GM21619 (cell line): ENCODE data around the gene NFAT5.

Experiments
- ATAC-seq: cut with Tn5 transposase; IDR thresholded peaks from one replicate; pipeline ENCODE4 v1.9.1; 2021; ENCODE audit not compliant: unreplicated experiment

The NFAT5 gene

DNA sequence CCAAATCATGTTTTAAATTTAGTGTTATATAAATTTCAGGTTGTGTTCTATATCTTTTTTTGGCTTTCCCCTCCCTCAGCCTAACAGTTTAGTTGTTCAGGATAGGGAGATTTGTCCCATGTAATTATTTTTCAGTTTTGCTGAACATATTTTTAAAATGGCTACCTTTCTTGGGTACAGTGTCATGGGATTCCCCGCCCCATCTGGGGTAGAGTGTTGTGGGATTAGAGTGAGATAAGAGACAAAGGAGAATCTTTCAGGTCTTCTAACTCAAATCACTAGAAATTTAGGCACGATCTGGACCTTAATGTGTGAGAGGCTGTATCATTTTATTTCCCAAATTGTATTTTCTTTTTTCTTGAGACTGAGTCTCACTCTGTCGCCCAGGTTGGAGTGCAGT is 24.8 kb downstream of the NFAT5 start:
- ATAC-seq: no peak

DNA sequence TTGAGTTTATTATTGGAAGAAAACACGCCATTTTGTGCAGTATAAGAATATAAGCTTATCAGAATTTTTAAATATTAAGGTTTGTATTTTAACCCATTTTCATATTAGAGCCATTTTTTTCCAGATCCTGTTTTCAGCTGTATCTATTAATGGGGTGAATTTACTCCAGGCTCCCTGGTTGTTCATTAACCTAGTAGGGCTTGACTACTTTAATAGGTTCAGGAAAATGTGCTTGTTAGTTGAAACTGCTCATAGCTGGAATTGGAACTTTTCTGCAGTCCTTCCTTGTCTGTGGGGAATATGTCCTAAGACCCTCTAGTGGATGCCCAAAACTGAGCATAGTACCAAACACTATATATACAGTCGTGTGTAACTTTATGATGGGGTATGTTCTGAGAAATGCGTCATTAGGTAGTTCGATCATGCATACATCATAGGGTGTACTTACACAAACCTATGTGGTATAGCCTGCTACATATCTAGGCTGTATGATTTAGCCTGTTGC is 28.0 kb downstream of the NFAT5 start:
- ATAC-seq: no peak

- ATAC-seq: no peak
These were observed 29.6 kb downstream of the NFAT5 start for GRCh38 chr16:69595127-69596036.

- no peak for ATAC-seq
These were observed 31.0 kb downstream of the NFAT5 start for GRCh38 chr16:69596801-69597200.

- ATAC-seq: no peak
These were observed 32.3 kb downstream of the NFAT5 start for GRCh38 chr16:69598045-69598444.

DNA sequence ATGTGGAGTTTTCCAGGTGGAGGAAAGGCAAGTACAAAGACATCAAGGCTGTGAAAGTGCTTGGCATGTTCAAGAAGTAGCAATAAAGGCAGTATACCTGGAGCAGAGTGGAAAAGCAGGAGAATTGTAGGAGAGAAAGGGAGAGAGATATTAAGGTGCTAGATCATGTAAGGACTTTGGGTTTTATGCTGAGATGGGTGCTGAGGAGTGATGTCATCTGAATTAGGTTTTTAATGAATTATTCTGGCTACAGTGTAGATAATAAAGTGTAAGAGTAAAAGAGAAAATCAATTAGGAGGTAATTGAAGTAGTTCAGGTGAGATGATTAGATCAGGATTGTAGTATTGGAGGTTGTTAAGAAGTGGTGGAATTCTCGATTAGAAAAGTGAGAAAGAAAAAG is 34.0 kb downstream of the NFAT5 start:
- ATAC-seq: no peak

GRCh38 chr16:69600202-69600601 is 34.4 kb downstream of the NFAT5 start:
- ATAC-seq: no peak

DNA sequence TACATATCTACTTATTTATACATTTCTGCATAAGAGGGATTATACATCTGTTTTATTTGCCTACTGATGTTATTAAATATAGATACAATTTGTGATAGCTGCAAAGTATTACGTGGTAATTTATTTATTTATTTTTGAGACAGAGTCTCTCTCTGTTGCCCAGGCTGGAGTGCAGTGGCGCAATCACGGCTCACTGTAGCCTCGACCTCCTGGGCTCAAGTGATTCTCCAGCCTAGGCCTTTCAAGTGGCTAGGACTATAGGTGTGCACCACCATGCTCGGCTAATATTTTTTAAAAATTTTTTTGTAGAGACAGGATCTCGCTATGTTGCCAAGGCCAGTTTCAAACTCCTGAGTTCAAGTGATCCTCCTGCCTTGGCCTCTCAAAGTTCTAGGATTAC is 35.5 kb downstream of the NFAT5 start:
- no peak for ATAC-seq

DNA sequence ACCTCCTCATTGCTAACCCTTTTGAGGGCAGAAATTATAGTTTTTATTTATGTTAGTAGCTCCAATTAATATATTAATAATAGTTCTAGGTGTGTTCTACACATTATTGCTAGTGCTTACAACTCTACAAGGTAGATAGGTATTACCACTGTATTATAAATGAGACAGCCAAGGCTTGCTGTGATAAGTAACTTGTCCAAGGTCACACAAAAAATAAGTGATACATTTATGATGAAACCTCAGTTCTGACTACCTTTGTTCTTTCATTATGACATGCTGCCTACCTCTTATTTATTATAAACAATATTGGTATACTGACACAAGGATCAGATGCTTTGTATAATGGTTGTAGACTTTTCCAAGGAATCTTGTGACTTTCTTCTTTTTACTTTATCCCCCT is 41.2 kb downstream of the NFAT5 start:
- ATAC-seq: no peak

- ATAC-seq: no peak
These were observed 41.9 kb downstream of the NFAT5 start for GRCh38 chr16:69607674-69608073.

DNA sequence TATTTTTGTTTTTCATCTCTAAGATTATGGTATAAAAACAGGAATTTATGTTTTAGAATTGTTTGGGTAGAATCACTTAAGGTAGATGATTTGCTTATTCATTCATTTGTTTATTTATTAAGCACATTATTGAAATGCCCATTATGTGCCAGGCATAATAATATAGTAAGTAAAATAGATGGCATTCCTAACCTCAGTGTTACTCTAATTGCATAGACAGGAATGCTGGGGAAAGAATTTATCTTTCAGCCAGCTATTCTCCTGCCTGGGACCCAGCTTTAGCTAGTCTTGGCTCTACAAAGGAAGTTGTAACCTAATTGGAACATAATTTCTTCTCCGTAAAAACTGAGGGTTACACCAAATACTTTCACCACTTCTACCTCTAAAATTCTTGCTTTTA is 44.6 kb downstream of the NFAT5 start:
- no peak for ATAC-seq

GRCh38 chr16:69611103-69611640 is 45.4 kb downstream of the NFAT5 start:
- ATAC-seq: no peak

DNA sequence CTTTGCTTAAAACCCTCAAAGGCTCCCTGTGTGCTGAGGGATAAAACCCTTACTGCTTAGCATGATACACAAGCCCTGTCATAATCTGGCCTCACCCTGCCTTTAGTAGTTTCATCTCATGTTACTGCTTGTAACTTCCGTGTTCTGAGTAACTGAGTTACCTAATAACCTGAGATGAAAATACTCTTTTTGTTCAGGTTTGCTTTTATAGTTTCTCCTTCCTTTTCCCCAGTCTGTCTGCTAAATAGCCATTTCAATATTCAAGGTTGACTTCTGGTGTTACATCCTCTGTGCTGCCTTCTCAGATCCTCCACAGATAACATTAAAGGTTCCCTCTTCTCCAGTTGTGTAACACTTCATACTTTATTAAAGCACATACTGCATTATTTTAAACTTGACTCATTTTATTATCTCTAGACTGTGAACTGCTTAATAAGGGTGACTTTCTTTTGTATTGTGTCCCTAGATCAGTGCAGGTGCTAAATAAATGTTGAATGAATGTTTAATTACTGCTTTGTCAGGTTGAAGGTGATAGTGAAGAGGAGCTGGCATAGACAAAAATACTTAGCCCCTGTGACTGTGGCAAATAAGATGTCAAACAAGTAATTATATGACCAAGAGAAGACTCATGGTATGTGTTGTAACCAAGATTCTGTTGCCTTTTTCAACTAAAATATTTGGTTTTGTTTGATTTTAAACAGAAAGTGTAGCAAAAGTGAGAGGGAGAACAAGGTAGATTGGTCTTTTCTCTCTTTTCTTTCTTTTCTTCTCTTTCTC is 47.8 kb downstream of the NFAT5 start:
- ATAC-seq: peak; percentile 82

DNA sequence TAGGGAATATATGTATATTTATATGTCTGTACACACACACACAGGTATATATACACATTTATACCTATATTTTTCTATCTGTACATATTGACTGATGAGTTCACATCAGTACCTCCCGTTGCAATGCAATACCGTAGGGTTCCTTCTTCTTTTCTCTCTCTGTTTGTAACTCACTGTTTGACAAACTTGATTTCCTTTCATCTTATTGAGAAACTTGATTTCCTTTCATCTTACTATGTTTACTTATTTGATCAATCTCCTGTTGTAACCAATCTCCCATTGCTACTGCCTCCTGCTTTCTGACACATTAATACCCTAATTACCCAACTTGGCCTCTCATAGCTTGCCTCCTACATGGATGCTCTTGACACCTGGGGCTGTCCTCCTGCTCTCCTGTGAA is 49.8 kb downstream of the NFAT5 start:
- no peak for ATAC-seq

DNA sequence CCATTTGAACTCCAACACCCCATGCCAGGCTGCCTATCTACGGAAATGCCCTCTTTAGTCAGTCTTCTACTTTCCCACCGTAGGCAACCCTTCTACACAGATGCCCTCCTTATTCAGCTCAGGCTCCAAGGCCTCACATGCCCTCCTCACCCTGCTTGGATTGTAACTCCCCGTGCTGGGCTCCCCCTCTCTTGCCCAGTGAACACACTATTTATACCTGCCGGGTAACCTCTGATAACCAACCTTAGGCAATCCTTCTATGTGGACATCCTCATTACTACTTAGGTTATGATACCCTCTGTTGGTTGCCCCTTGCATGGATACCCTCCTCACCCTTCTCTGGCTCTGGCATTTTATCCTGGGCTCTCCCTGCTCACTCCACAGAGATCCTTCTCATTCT is 50.3 kb downstream of the NFAT5 start:
- no peak for ATAC-seq

- ATAC-seq: no peak
These were observed 52.5 kb downstream of the NFAT5 start for GRCh38 chr16:69618307-69618706.

- no peak for ATAC-seq
These were observed 53.0 kb downstream of the NFAT5 start for GRCh38 chr16:69618721-69619120.

- no peak for ATAC-seq
These were observed 53.7 kb downstream of the NFAT5 start for GRCh38 chr16:69619514-69619913.

GRCh38 chr16:69620573-69620972 is 54.8 kb downstream of the NFAT5 start:
- ATAC-seq: no peak

GRCh38 chr16:69621225-69621624 is 55.5 kb downstream of the NFAT5 start:
- ATAC-seq: no peak

DNA sequence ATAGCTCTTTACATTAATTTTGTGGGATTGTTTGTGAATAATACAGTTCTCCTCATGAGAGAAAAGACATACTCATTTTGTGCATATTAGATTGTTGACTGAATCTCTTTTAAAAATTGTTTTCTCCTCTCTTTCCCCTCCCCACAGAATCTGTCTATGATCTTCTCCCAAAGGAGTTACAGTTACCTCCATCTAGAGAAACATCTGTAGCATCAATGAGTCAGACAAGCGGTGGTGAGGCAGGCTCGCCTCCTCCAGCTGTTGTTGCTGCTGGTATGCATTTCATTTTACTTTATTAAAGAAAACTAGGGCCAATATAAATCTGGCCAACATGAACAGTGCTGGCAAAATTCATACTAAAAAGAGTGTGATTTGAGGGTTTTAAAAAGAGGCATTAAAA is 60.5 kb downstream of the NFAT5 start:
- ATAC-seq: no peak

- ATAC-seq: no peak
These were observed 67.1 kb downstream of the NFAT5 start for GRCh38 chr16:69632828-69633227.
